ENCODE measurements around the gene ROPN1B.

Gene ROPN1B

GRCh38 chr3:126026277-126026751 is 57.3 kb downstream of the ROPN1B start:
- no peak overlapping the region for H3K4me3 ChIP-seq (ENCODE audit: control insufficient read depth, low read depth, low read length)
- TF ChIP-seq CTCF (conservative IDR thresholded peaks at IDR 0.05; ENCODE audit: control insufficient read depth, insufficient read depth, low read depth, low read length): no peak
- DNase-seq (ENCODE audit: low read depth): no peak

- no peak for DNase-seq (ENCODE audit: low read depth)
- no peak for TF ChIP-seq CTCF (conservative IDR thresholded peaks at IDR 0.05; ENCODE audit: control insufficient read depth, insufficient read depth, low read depth, low read length)
Measured at GRCh38 chr3:126026761-126027160, 57.8 kb downstream of the ROPN1B start.

GRCh38 chr3:126028096-126028495 is 59.1 kb downstream of the ROPN1B start:
- TF ChIP-seq CTCF (conservative IDR thresholded peaks at IDR 0.05; ENCODE audit: control insufficient read depth, insufficient read depth, low read depth, low read length): no peak
- H3K4me3 ChIP-seq (ENCODE audit: control insufficient read depth, low read depth, low read length): no peak overlapping the region
- DNase-seq (ENCODE audit: low read depth): no peak

More at GRCh38 chr3:126026761-126027160, 57.8 kb downstream of the ROPN1B start:
- H3K4me3 ChIP-seq (ENCODE audit: control insufficient read depth, low read depth, low read length): no peak overlapping the region

- no peak for DNase-seq (ENCODE audit: low read depth)
- H3K4me3 ChIP-seq (ENCODE audit: control insufficient read depth, low read depth, low read length): no peak overlapping the region
- TF ChIP-seq CTCF (conservative IDR thresholded peaks at IDR 0.05; ENCODE audit: control insufficient read depth, insufficient read depth, low read depth, low read length): no peak
Measured at GRCh38 chr3:126029241-126029640, 60.3 kb downstream of the ROPN1B start.

GRCh38 chr3:126030455-126030854 is 61.5 kb downstream of the ROPN1B start:
- no peak overlapping the region for H3K4me3 ChIP-seq (ENCODE audit: control insufficient read depth, low read depth, low read length)
- no peak for TF ChIP-seq CTCF (conservative IDR thresholded peaks at IDR 0.05; ENCODE audit: control insufficient read depth, insufficient read depth, low read depth, low read length)
- DNase-seq (ENCODE audit: low read depth): no peak

GRCh38 chr3:126031981-126032471 is 63.0 kb downstream of the ROPN1B start:
- TF ChIP-seq CTCF (conservative IDR thresholded peaks at IDR 0.05; ENCODE audit: control insufficient read depth, insufficient read depth, low read depth, low read length): no peak
- no peak for DNase-seq (ENCODE audit: low read depth)
- H3K4me3 ChIP-seq (ENCODE audit: control insufficient read depth, low read depth, low read length): no peak overlapping the region
